HuH-7.5 (cell line): ENCODE results near the gene EFR3B.
A peak's percentile ranks its signal among the peaks of the same experiment; 100 is the strongest.
"Not testable (repeated sequence)": the region's sequence is repeated elsewhere in the genome, so short reads cannot be mapped to it uniquely, and the experiment has no call there.

Source experiments
- DNase-seq: peaks from one replicate; pipeline ENCODE4 v3.0.0; 2011; ENCODE audit warnings: low spot score

The EFR3B gene

DNA sequence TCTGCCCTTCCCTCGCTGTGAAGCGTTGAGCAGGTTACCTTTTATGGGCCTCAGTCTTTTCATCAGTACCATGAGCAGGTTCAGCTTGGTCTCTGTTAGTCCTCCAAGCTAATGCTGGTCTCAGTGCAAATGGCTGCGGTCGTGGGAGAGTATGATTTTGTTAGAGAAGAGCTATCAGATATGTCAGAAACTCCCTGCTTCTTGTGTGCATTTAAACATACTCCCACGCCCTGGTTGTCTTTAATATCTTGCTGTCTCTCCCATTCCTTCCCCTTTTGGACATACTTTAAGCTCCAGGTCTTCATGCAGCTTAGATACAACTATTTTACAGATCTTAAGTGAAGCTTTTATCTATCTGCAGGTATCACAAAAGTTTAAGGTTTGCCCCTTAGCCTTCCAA is 62.9 kb downstream of the EFR3B start:
- no peak for DNase-seq

DNA sequence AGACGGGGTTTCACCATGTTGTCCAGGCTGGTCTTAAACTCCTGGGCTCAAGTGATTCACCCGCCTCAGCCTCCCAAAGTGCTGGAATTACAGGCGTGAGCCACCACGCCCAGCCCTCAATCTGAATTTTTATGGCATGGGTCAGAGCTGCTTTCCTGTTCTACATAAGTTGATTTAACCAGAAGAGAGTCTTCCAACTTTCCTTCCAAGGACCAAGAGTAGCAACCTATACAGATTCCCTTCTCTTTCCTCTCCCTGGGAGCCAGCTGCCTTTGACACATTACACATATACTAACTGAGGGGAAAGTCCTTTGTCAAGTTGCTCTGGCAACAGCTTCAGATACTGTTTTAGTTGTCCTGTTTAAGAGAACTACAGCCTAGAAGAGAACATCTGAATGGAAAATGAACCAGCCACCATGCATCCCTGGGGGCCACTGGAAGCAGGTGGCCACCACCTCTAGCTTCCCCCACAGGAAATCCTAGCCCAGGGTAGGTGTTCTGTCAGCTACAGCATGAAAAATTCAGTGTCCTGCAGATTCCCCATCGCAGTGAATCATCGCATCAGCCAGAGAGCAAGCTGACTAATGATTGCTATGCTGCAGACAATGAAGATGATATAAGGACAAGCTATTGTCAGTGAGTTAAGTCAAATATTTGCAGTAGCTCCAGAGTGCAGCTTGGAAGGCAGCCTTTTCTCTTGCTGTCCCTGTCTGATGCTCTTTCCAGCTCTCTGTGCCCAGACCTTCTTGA is 63.6 kb downstream of the EFR3B start:
- DNase-seq: no peak

- DNase-seq: no peak
Observed at GRCh38 chr2:25109822-25110221, 67.9 kb downstream of the EFR3B start.

GRCh38 chr2:25112113-25112512 is 70.2 kb downstream of the EFR3B start:
- no peak for DNase-seq

GRCh38 chr2:25115249-25115883 is 73.5 kb downstream of the EFR3B start:
- DNase-seq: no peak

- DNase-seq: no peak
Observed at GRCh38 chr2:25115902-25116301, 74.0 kb downstream of the EFR3B start.

DNA sequence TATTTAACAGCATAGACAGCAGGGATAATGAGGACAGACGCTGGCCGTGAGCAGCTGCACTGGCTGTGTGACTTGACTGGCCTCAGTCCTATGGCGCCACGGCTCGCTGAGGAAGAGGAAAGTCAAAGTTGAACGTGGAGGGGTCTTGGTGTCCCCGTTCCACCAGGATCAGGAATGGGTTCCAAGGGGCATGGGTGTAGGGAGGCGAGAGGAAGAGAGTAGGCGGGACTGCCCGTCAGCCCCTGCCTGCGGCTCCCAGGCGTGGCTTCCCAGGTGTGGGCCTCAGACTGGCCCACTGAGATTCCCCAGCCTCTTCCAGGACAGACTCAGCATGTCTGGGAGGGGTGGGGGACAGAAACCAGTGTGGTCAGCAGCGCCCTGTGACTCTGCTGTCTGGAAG is 75.1 kb downstream of the EFR3B start:
- DNase-seq: no peak

GRCh38 chr2:25119263-25119662 is 77.4 kb downstream of the EFR3B start:
- DNase-seq: no peak

DNA sequence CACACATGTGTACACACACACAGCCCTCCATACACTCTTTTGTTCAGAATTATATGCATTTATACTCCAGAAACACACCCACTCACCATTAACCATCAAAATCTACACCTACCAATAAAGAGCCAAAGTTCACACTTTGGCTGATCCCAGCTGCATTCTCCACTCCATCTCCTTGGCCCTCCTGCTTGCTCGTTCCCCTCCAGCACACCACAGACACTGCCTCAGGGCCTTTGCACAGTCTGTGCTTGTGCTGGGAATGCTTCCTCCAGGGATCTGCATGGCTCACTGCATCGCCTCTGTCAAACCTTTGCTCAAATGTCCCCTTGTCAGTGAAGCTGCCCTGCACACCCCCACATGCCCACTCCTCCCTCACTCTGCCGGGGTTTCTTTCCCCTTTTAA is 80.5 kb downstream of the EFR3B start:
- DNase-seq: no peak

- DNase-seq: no peak
Observed at GRCh38 chr2:25123682-25124081, 81.8 kb downstream of the EFR3B start.

DNA sequence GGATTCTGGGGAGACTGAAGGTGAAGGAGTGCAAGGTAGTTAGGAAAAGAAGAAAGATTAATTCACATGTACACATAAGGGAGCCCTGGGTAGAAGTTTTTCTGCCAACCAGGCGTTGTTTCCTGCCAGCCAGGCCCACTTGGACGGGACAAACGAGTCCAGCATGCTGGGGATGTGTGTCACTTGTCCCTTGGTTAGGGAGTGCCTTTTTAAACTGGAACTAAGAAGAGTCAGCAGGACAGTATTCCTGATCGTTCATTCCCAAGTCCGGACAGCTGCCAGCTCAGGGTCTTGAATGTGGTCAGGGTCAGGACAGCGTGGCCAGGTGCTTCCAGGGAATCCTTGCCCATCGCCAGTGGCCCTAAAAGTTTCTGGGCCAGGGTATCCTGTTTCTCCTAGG is 83.3 kb downstream of the EFR3B start:
- no peak for DNase-seq

DNA sequence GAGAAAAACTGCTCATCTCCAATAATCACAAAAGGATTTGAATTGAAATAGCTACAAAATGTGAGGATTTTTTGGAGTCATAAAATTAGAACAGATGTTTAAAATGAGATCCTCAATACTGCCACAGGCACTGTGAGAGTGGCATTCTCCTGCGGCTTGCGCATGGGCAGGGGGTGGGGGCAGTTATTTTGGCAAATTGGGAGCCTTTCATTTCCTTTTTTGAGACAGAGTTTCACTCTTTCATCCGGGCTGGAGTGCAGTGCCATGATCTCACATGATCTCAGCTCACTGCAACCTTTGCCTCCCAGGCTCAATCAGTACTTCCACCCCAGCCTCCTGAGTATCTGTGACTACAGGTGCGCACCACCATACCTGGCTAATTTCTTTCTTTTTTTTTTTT is 84.1 kb downstream of the EFR3B start:
- DNase-seq: no peak

DNA sequence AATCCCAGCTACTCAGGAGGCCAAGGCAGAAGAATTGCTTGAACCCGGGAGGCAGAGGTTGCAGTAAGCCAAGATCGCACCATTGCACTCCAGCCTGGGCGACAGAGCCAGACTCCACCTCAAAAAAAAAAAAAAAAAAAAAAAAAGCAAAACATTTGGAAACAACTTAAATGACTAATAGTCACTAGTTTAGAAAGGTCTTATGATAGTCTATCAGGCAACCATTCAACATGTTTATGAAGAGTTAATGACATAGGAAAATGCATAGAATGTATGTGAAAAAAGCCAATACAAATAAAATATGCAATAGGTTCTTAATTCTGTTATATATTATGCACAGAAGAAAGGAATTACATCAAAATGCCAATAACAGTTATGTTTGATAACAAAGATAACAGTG is 85.2 kb downstream of the EFR3B start:
- DNase-seq: not testable (repeated sequence)

DNA sequence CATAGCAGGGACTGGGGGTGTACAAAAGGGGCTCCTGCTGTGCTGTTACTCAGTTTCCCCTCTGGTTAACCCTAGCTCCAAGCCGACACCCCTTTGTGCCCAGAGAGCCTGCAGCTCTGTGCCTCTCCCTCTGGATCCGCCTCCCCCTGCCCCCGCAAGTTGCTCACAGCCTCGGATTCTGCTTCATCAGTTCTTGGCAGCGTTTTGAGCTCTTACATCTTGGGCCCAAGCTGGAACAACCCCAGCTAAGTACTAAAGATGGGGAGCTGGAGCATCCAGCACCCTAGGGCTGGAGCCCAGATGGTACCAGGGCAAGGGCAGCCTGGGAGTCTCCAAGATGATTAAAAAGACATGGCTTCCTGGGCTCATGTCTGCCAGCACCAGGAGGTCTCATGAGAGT is 85.8 kb downstream of the EFR3B start:
- DNase-seq: no peak

DNA sequence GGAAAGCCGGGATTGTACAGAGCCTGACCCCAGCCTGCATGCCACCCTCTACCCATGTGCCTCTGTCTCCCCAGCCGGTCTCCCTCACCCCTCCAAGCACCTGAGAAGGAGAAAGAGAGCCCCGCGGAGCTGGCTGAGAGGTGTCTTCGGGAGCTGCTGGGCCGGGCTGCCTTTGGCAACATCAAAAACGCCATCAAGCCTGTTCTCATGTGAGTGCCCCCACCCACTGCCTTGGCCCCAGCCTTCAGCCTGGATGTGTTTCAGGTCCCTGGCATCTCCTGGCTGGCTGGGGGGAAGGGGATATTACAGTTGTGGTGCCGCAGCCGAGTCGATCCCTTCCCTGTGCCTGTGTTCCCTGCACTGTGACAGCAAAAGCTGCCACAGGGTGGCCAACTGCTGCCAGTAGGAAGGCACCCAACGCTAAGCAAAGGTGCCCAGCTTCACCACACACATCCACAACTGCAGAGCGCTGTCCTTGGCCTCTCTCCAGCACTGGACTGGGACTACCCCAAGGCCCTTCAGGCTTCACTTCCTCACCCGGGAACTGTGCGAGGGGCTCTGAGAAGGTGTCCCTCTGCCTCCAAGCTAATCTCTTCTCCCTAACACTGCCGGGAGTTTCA is 88.1 kb downstream of the EFR3B start:
- no peak for DNase-seq

DNA sequence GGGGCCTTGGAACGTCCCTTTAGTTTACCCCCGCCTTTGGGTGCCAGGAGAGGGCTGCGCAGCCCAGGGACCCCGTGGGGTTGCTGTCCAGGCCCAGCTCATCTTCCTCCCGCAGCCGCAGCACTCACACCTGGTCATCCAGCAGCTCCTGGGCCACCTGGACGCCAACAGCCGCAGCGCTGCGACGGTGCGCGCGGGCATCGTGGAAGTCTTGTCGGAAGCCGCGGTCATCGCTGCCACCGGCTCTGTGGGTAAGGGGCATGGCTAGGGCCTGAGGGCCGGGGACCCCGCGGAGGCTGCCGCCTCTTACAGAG is 89.3 kb downstream of the EFR3B start:
- DNase-seq: no peak

DNA sequence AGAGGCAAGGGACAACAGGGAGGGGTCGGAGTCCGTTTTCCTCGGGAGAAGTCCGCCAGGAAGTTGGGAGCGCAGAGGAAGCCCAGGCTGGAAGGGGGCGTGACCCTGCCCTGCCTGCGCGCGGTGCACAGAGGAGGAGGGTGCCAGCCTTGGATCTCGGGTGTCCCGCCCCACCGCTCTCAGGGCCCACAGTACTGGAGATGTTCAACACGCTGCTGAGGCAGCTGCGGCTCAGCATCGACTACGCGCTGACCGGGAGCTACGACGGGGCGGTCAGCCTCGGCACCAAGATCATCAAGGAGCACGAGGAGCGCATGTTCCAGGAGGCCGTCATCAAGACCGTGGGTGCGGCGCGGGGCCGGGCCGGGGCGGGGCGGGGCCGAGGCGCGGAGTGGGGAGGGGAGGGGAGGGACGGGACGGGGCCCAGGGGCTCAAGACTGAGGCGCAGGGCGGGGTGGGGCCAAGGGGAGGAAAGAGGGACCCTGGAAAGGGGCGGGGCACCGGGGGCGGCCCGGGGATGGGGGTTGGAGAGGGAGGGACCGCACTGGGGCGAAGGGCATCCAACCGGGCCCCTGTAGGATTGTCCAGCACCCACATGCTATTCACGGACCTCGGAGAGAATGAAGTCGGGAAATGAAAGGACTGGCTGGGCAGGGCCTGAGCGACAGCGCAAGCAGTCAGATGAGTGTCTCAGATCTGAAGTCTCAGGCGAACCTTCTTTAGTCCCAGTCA is 89.9 kb downstream of the EFR3B start:
- no peak for DNase-seq

- DNase-seq: peak; percentile 34
Observed at GRCh38 chr2:25132299-25132635, 90.4 kb downstream of the EFR3B start.

GRCh38 chr2:25132693-25133092 is 90.8 kb downstream of the EFR3B start:
- DNase-seq: no peak

DNA sequence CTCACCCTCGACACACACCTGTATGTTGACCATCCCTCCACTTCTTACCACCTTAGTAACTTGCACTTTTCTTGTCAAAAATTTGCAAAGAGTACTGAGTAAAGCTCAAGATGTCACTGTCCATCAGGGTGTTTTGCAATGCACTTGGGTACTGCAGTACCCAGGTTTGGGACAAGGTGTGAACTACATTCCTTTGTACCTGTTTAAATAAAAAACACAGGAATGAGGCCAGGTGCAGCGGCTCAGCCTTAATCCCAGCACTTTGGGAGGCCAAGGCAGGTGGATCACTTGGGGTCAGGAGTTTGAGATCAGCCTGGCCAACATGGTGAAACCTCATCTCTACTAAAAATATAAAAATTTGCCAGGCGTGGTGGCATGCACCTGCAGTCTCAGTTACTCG is 98.7 kb downstream of the EFR3B start:
- DNase-seq: not testable (repeated sequence)

DNA sequence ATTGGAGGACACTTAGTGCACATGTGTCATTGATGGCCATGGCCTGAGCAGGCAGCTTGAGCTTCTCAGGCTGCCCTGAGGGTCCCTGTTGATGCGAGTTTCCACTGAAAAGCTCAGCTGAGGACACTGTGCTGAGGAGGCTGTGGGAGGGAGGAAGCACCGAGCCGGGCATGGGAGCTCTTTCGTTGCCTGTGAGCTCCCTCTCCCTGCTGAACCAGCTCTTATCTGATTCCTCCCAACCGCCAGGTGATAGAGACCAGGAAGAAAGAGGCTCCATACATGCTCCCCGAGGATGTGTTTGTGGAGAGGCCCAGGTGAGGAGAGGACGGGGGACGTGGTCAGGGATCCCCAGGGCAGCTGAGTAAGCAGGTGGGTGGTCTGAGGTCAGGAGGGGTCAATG is 99.2 kb downstream of the EFR3B start:
- no peak for DNase-seq

DNA sequence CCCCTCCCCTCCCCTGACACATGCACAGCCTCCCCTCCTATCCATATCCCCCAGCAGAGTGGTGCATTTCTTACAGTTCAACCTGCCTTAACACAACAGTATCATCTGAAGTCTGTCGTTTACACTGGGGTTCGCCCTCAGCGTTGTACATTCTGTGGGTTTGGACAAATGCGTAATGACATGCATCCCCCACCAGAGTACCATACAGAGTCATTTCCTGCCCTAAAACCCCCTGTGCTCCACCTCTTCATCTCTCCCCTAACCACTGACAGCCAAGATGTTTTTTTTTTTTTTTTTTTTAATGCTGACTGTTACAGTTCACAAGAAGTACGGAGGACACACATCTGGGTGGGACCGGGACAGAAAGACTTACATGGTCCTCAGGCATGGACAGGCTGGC is 103.9 kb downstream of the EFR3B start:
- DNase-seq: no peak

GRCh38 chr2:25146896-25147295 is 105.0 kb downstream of the EFR3B start:
- no peak for DNase-seq
